Epithelial cell of proximal tubule (primary cell): Measurements from ENCODE around the gene NNMT. TPM values are rescaled to one million over a fixed set of nuclear protein-coding genes. Genes with fewer than 3 reads are reported as not detected.

Experiments used
- DNase-seq: peaks from one replicate; pipeline ENCODE4 v3.0.0-alpha.2; 2011; ENCODE audit warnings: low read depth
- H3K4me3 ChIP-seq: 2 replicates; pipeline ENCODE4 v1.5.1; 2011; ENCODE audit warnings: low read depth, mild to moderate bottlenecking, low read length
- CTCF ChIP-seq: conservative IDR thresholded peaks from 2 replicates; pipeline ENCODE4 v1.5.1; 2012; ENCODE audit warnings: low read depth, mild to moderate bottlenecking, low read length
- total RNA-seq: library from RNA; depleted of rRNA; stranded (reverse); fragments of >200 nt; gene quantifications from 2 replicates; pipeline ENCODE4 v1.2.3, GENCODE V29; 2015

NNMT gene
- total RNA-seq, 1 donor from 2014 or later: 875 TPM

- H3K4me3 ChIP-seq: no peak overlapping the region
- no peak for TF ChIP-seq CTCF
- DNase-seq: no peak
These were observed 6.4 kb upstream of the NNMT start for GRCh38 chr11:114289779-114290178.

GRCh38 chr11:114290503-114291235, 5.5 kb upstream of the NNMT start:
- no peak overlapping the region for H3K4me3 ChIP-seq
- DNase-seq: no peak
- TF ChIP-seq CTCF: no peak

- H3K4me3 ChIP-seq: peak overlapping the region; percentile 21
- no peak for DNase-seq
- TF ChIP-seq CTCF: no peak
These were observed 4.8 kb upstream of the NNMT start for GRCh38 chr11:114291381-114291780.

GRCh38 chr11:114291842-114292680, 4.1 kb upstream of the NNMT start:
- TF ChIP-seq CTCF: no peak
- H3K4me3 ChIP-seq: peak overlapping the region; percentile 21
- peak; percentile 90 for DNase-seq

GRCh38 chr11:114293201-114293711, 2.9 kb upstream of the NNMT start:
- H3K4me3 ChIP-seq: no peak overlapping the region
- no peak for TF ChIP-seq CTCF
- DNase-seq: no peak

- no peak for DNase-seq
- TF ChIP-seq CTCF: no peak
- H3K4me3 ChIP-seq: peak overlapping the region; percentile 94
These were observed 590 bp downstream of the NNMT start for GRCh38 chr11:114296605-114297372.
